PFSK-1 (cell line): ENCODE measurements around the gene SERINC5.

ENCODE experiments used
- FOXP2 ChIP-seq: optimal IDR thresholded peaks from 2 replicates; pipeline ENCODE3; 2011; ENCODE audit warnings: borderline replicate concordance, control low read depth, inconsistent platforms; ENCODE audit not compliant: insufficient read depth; ENCODE audit errors: extremely low read length, extremely low read depth
- POLR2AphosphoS5 ChIP-seq: IDR thresholded peaks from 2 replicates; pipeline ENCODE4 v1.6.1; 2012; ENCODE audit warnings: low read depth, mild to moderate bottlenecking, control low read depth, low read length, moderate library complexity
- REST ChIP-seq, 2 experiments: IDR thresholded peaks; 2 replicates each; pipeline versions ENCODE4 v1.6.1 to v1.8.0; 2011 to 2012; ENCODE audit warnings: low read depth in 2 of 2, low read length in 2 of 2, control low read depth in 1 of 2, inconsistent platforms in 1 of 2, mild to moderate bottlenecking in 1 of 2, moderate library complexity in 1 of 2; ENCODE audit not compliant: insufficient read depth in 1 of 2
- SIN3A ChIP-seq: IDR thresholded peaks from 2 replicates; pipeline ENCODE4 v1.6.1; 2012; ENCODE audit warnings: mild to moderate bottlenecking, low read length, moderate library complexity, borderline replicate concordance; ENCODE audit not compliant: insufficient read depth
- TAF1 ChIP-seq: IDR thresholded peaks from 2 replicates; pipeline ENCODE4 v1.6.1; 2012; ENCODE audit warnings: low read length, control low read depth, borderline replicate concordance; ENCODE audit not compliant: insufficient read depth

The SERINC5 gene

GRCh38 chr5:80248378-80248777 is 7.5 kb downstream of the SERINC5 start:
- no peak for TF ChIP-seq REST (IDR thresholded peaks at IDR 0.05; ENCODE audit: insufficient read depth in 1 of 2, low read depth in 2 of 2, low read length in 2 of 2)
- TF ChIP-seq SIN3A: no peak
- no peak for TF ChIP-seq FOXP2

GRCh38 chr5:80246995-80247729 is 8.7 kb downstream of the SERINC5 start:
- peak in 1 of 2 experiments; percentile 34; a peak in 1 of 4 replicates for TF ChIP-seq REST (IDR thresholded peaks at IDR 0.05; ENCODE audit: insufficient read depth in 1 of 2, low read depth in 2 of 2, low read length in 2 of 2)
- no peak for TF ChIP-seq POLR2AphosphoS5

- no peak for TF ChIP-seq SIN3A
- no peak for TF ChIP-seq TAF1
- no peak for TF ChIP-seq POLR2AphosphoS5
- no peak for TF ChIP-seq REST (IDR thresholded peaks at IDR 0.05; ENCODE audit: insufficient read depth in 1 of 2, low read depth in 2 of 2, low read length in 2 of 2)
- TF ChIP-seq FOXP2: no peak
These were observed 9.7 kb downstream of the SERINC5 start for GRCh38 chr5:80246001-80246758.

GRCh38 chr5:80243567-80243966 is 12.3 kb downstream of the SERINC5 start:
- no peak for TF ChIP-seq TAF1
- TF ChIP-seq FOXP2: no peak
- no peak for TF ChIP-seq REST (IDR thresholded peaks at IDR 0.05; ENCODE audit: insufficient read depth in 1 of 2, low read depth in 2 of 2, low read length in 2 of 2)
- no peak for TF ChIP-seq POLR2AphosphoS5
- TF ChIP-seq SIN3A: no peak
